Measurements from ENCODE around the gene LBHD2.

The LBHD2 gene

GRCh38 chr14:103132381-103133209, 48.6 kb downstream of the LBHD2 start:
- no peak for DNase-seq (ENCODE audit: low read depth)

DNA sequence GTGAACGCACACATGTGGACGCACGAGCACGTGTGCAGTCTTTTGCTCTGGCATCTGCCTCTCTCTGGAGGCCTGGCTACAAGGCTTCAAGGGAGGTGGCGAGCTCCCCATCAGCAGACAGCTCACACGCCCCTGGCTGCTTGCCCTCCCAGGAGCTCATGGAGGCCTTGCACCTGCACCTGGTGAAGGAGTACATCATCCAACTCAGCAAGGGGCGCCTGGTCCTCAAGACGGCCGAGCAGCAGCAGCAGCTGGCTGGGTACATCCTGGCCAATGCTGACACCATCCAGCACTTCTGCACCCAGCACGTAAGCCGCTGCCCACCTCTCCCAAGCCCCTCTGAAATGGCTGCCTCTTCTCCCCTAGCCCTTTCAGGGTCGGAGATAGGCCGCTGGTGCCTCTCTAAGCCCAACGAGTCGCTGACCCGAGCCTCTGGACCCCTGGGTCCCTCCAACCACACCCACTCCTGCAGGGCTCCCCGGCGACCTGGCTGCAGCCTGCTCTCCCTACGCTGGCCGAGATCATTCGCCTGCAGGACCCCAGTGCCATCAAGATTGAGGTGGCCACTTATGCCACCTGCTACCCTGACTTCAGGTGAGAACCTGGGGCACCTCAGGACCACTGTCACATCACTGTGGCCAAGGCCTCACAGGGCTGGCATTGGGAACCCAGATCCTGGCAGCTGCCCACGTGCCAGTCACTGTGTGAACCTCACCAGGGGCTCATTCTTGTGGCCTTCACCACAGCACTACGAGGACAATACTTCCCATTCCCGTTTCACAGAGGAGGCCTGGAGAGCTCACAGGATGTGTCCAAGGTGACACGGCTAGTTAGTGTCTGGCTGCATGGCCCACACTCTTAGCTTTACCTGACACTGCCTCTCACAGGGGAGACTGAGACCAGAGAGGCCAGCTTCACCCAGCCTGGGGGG, 49.5 kb downstream of the LBHD2 start:
- DNase-seq (ENCODE audit: low read depth): no peak

DNA sequence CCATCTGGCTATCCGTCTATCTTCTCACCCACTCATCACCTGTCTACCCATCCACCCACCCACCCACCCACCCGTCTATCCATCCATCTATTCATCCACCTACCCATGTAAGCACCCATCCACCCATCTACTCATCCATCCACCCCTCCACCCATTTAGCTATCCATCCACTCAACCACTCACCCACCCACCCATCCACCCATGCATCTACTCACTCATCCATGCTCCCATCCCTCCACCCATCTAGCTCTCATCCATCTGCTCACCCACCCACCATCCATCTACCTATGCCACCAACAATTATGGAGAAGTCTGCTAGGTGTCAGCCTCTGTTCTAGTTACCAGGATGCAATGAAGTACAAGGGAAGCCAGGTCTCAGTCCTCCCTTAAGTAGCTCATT, 50.4 kb downstream of the LBHD2 start:
- DNase-seq (ENCODE audit: low read depth): no peak

DNA sequence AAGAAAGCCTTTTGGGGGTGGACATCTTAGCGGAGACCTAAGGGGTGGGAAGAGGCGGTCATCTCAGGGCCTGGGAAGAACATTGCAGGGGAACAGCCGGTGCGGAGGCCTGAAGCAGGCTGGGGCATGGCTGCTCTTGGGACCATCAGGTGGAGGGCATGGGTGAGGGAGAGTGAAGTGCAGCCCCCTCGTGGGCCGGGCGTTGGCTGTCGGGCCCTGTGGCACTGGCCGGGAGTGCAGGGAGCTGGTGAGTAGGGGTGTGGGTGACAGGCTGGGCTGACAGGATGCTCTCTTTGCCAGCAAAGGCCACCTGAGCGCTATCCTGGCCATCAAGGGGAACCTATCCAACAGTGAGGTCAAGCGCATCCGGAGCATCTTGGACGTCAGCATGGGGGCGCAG, 50.9 kb downstream of the LBHD2 start:
- no peak for DNase-seq (ENCODE audit: low read depth)

DNA sequence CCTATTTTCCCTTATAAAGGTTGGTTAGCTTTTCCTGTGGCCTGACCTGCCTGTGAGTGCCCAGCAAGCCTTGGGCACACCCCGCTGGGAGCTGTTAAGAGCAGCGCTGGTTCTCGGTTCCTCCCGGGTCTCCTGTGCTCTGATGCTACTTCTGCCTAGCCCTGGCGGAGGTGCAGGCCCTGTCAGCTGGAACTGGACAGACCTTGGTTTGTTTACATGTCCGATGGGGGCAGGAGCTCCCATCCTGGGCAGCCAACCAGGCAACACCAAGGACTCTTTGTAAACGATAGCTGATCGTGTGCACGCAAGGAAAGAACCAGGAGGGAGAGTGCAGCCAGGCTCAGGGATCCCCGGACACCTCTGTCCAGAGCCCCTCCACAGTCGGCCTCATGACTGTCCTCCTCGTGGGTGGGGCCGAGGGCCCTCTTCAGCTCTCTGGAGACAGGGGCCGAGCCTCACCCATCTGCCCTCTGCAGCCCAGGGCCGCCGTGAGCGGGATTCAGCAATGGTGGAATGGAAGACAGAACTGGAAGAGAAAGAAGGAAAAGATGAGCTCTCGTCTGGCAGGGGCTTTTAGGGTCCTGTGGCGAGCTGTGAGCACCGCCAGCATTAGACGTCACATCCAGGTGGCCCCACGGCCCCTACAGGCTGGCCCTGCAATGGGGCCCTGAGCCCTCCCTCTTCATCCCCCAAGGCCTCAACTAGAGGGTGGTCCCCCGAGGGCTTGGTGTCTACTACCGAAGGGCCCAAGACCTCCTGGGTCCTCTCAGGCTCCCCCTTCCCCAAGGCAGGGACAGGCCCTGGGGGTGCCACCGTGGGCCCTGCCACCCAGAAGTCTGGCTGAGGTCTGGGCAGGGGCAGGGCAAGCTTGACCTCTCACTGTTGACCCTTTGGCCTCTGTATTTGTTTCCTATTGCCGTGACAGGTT, 51.6 kb downstream of the LBHD2 start:
- DNase-seq (ENCODE audit: low read depth): no peak

- DNase-seq (ENCODE audit: low read depth): no peak
Observed at GRCh38 chr14:103136388-103137271, 52.6 kb downstream of the LBHD2 start.

DNA sequence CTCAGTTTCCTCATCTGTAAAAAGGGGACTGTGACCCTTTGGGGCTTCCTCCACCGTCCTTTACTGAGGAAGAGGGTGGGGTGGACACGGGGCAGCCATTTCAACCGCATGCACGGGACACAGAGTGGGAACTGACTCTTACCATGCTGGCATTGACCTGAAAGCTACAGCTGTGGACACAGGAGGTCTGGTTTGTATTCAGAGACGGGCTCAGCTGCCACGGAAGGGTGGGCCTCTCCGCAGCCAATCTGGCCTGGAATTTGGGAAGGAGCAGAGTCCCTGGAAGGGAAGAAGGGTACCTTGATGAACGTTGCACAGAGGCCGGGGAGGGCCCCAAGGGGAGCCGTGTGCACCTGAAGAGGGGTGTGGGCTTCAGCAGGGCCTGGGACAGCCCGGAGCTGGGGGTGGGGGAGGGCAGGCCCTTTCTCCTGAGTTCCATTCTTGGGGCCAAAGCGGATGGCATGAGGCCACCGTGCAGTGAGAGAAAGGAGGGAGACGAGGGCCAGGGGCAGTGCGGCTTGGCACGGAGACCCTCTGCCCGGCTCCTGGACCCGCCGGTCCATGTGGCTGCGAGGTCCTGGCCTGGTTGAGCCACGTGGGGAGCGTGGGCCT, 53.8 kb downstream of the LBHD2 start:
- DNase-seq (ENCODE audit: low read depth): no peak

GRCh38 chr14:103138301-103139131, 54.5 kb downstream of the LBHD2 start:
- DNase-seq (ENCODE audit: low read depth): no peak

- no peak for DNase-seq (ENCODE audit: low read depth)
Observed at GRCh38 chr14:103139132-103140025, 55.4 kb downstream of the LBHD2 start.
